WTC11 (cell line): Measurements from ENCODE around the gene FAM43A. TPM values are rescaled to one million over a fixed set of nuclear protein-coding genes. Genes with fewer than 3 reads are reported as not detected.

ENCODE experiments used
- ATAC-seq: fragments of 200-7000 bp; cut with Tn5 transposase; 2 replicates; pipeline ENCODE4 v1.10.0; 2021; ENCODE audit warnings: mild to moderate bottlenecking, moderate library complexity
- CTCF ChIA-PET: fragments of 300-600 bp; sonication (Branson Sonifier 250); formaldehyde crosslinking; loops from one replicate; lab custom pipeline; 2021; ENCODE audit warnings: antibody characterized with exemption; lab: Charles Lee
- POLR2A ChIA-PET: fragments of 350-600 bp; sonication (Branson Sonifier 250); formaldehyde crosslinking; loops from one replicate; lab custom pipeline; 2021; ENCODE audit warnings: antibody characterized with exemption; lab: Charles Lee
- DNase-seq: peaks from one replicate; pipeline ENCODE4 v3.0.0; 2021; ENCODE audit warnings: low spot score
- H3K27ac Mint-ChIP-seq: 2 replicates; pipeline ENCODE4 v1.8.0; 2021; ENCODE audit warnings: mixed read lengths
- H3K27me3 Mint-ChIP-seq: 2 replicates; pipeline ENCODE4 v1.8.0; 2021; ENCODE audit warnings: low read depth, mild to moderate bottlenecking, moderate library complexity, mixed read lengths
- H3K36me3 Mint-ChIP-seq: 2 replicates; pipeline ENCODE4 v1.8.0; 2021; ENCODE audit warnings: mixed read lengths
- H3K4me1 Mint-ChIP-seq: 2 replicates; pipeline ENCODE4 v1.8.0; 2022; ENCODE audit warnings: mixed read lengths
- H3K4me3 Mint-ChIP-seq: 2 replicates; pipeline ENCODE4 v1.8.0; 2021; ENCODE audit warnings: mild to moderate bottlenecking, moderate library complexity, mixed read lengths
- H3K9me3 Mint-ChIP-seq: 2 replicates; pipeline ENCODE4 v1.8.0; 2021; ENCODE audit warnings: mixed read lengths
- CBFB ChIP-seq: sonication (generic); formaldehyde crosslinking; IDR thresholded peaks from 2 replicates; pipeline ENCODE4 v1.8.1; 2022; ENCODE audit warnings: mild to moderate bottlenecking, low read depth, missing genetic modification reagents
- CREB1 ChIP-seq: sonication (generic); formaldehyde crosslinking; IDR thresholded peaks from 2 replicates; pipeline ENCODE4 v1.8.0; 2023; ENCODE audit warnings: mild to moderate bottlenecking, missing genetic modification reagents
- ELF4 ChIP-seq: sonication (generic); formaldehyde crosslinking; IDR thresholded peaks from 2 replicates; pipeline ENCODE4 v1.8.1; 2022; ENCODE audit warnings: low read depth, mild to moderate bottlenecking, moderate library complexity, missing genetic modification reagents
- GABPB1 ChIP-seq: sonication (generic); formaldehyde crosslinking; IDR thresholded peaks from 2 replicates; pipeline ENCODE4 v1.8.1; 2023; ENCODE audit warnings: mild to moderate bottlenecking, missing genetic modification reagents
- JAZF1 ChIP-seq: fragments of 250-450 bp; sonication (Bioruptor Pico); IDR thresholded peaks from 2 replicates; pipeline ENCODE4 v1.9.0; 2021; ENCODE audit warnings: moderate library complexity, mild to moderate bottlenecking, inconsistent platforms
- NFATC4 ChIP-seq: fragments of 250-450 bp; sonication (Bioruptor Pico); IDR thresholded peaks from 2 replicates; pipeline ENCODE4 v1.9.0; 2021; ENCODE audit warnings: mild to moderate bottlenecking
- NFYB ChIP-seq: sonication (generic); formaldehyde crosslinking; conservative IDR thresholded peaks from 2 replicates; pipeline ENCODE4 v1.8.0; 2022; ENCODE audit warnings: low read depth, missing genetic modification reagents
- NR3C1 ChIP-seq: sonication (generic); formaldehyde crosslinking; conservative IDR thresholded peaks from 2 replicates; pipeline ENCODE4 v1.8.1; 2023; ENCODE audit warnings: low read depth, mild to moderate bottlenecking, missing genetic modification reagents
- PRRX2 ChIP-seq: fragments of 250-450 bp; sonication (Bioruptor Pico); IDR thresholded peaks from 2 replicates; pipeline ENCODE4 v1.8.0; 2021; ENCODE audit warnings: mild to moderate bottlenecking
- RELA ChIP-seq: sonication (generic); formaldehyde crosslinking; IDR thresholded peaks from 2 replicates; pipeline ENCODE4 v1.8.1; 2022; ENCODE audit warnings: missing genetic modification reagents, mild to moderate bottlenecking, borderline replicate concordance
- ZNF121 ChIP-seq: sonication (generic); formaldehyde crosslinking; IDR thresholded peaks from 2 replicates; pipeline ENCODE4 v1.8.0; 2023; ENCODE audit warnings: missing genetic modification reagents
- ZNF138 ChIP-seq: sonication (generic); formaldehyde crosslinking; conservative IDR thresholded peaks from 2 replicates; pipeline ENCODE4 v1.8.1; 2022; ENCODE audit warnings: mild to moderate bottlenecking, moderate library complexity, missing genetic modification reagents
- ZNF423 ChIP-seq: fragments of 250-450 bp; sonication (Bioruptor Pico); IDR thresholded peaks from 2 replicates; pipeline ENCODE4 v2.1.2; 2022; ENCODE audit warnings: mild to moderate bottlenecking, moderate library complexity
- total RNA-seq: library from RNA; stranded (reverse); gene quantifications from 3 replicates; pipeline ENCODE4 v1.2.3, GENCODE V29; 2021
- TF ChIP-seq, protein P1 (sequence below): sonication (generic); formaldehyde crosslinking; IDR thresholded peaks from 2 replicates; pipeline ENCODE4 v1.8.0; 2022; ENCODE audit warnings: mild to moderate bottlenecking, missing genetic modification reagents
- TF ChIP-seq, protein P2 (sequence below): sonication (generic); formaldehyde crosslinking; IDR thresholded peaks from 2 replicates; pipeline ENCODE4 v1.8.1; 2023; ENCODE audit warnings: mild to moderate bottlenecking, missing genetic modification reagents, moderate library complexity
- TF ChIP-seq, protein P3 (sequence below): fragments of 250-450 bp; sonication (Bioruptor Pico); IDR thresholded peaks from 2 replicates; pipeline ENCODE4 v2.1.2; 2022; ENCODE audit warnings: mild to moderate bottlenecking, moderate library complexity
- TF ChIP-seq, protein P4 (sequence below): sonication (generic); formaldehyde crosslinking; IDR thresholded peaks from 2 replicates; pipeline ENCODE4 v1.8.0; 2023; ENCODE audit warnings: mild to moderate bottlenecking, missing genetic modification reagents
- TF ChIP-seq, protein P5 (sequence below): fragments of 250-450 bp; sonication (Bioruptor Pico); IDR thresholded peaks from 2 replicates; pipeline ENCODE4 v1.9.0; 2021; ENCODE audit warnings: mild to moderate bottlenecking
- TF ChIP-seq, protein P6 (sequence below): fragments of 250-450 bp; sonication (Bioruptor Pico); IDR thresholded peaks from 2 replicates; pipeline ENCODE4 v1.9.0; 2021; ENCODE audit warnings: mild to moderate bottlenecking, borderline replicate concordance

FAM43A gene
- total RNA-seq, 1 experiment from 2014 or later = 2.6 TPM

DNA sequence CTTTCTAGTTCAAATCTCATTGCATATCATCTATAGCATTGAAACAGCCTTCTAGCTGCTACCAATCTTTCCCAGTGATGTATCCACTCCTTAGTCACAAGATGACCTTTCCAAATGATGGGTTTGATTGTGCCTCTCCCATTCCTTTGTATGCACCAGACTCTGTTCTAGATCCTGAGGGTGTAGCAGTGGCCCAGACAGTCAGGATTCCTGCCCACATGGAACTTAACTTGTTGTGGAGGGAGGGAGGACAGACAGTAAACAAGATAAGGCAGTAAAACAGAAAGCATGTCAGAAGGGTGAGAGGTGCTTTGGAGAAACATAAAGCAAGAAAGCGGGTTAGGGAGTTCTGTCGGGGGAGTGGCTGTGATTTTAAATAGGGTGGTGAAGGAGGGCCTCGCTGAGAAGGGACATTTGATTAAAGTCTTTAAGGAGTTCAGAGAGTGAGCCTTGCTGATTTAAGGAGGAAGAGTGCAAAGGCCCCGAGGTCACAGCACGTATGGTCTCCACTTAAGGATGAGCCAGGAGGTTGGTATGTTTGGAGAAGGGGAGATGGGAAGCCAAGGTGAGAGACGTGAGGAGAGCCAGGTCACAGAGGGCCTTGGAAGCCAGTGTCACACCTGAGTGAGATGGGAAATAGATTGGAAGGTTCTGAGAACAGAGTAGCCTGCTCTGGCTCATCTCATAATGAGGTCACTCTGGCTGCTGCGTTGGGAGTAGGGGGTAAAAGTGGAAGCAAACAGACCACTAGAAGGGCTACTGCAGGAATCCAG is 38.3 kb downstream of the FAM43A start (continued):
- TF ChIP-seq, protein P1, sequence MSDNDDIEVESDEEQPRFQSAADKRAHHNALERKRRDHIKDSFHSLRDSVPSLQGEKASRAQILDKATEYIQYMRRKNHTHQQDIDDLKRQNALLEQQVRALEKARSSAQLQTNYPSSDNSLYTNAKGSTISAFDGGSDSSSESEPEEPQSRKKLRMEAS (CRISPR knock-in tag) = no peak
- no peak for TF ChIP-seq ZNF121 (CRISPR knock-in tag)
- TF ChIP-seq, protein P2, sequence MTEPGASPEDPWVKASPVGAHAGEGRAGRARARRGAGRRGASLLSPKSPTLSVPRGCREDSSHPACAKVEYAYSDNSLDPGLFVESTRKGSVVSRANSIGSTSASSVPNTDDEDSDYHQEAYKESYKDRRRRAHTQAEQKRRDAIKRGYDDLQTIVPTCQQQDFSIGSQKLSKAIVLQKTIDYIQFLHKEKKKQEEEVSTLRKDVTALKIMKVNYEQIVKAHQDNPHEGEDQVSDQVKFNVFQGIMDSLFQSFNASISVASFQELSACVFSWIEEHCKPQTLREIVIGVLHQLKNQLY (CRISPR knock-in tag) = no peak

DNA sequence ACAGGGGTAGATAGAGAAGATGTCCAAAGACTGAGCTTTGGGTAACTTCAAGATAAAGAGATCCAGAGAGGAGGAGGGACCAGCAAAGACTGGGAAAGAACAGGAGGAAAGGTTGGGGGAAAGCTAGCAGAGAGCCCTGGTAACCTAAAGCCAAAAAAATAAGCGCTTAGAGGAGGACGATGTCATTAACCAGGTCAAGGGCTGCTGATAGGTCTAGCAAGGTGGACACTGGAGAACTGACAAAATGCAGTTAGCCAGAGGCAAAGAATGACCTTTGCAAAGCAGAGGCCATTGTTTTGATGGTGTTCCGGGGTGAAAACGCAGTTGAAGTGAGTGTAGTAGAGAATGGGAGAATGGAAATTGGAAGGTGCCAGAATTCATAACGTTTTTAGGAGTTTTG is 39.7 kb downstream of the FAM43A start:
- Mint-ChIP-seq H3K27me3 (no peaks in the 10 kb centered on the region; the same call in 1 of the 2 replicates), H3K36me3 (no peaks in the 10 kb centered on the region), H3K4me3 (no peak overlapping the region), H3K27ac (no peak overlapping the region), H3K4me1 (peaks cover 16% of the 10 kb centered on the region), H3K9me3 (no peaks in the 10 kb centered on the region)
- CTCF ChIA-PET = no interaction called here
- no peak for ATAC-seq
- TF ChIP-seq NR3C1 (CRISPR knock-in tag) = no peak
- no peak for TF ChIP-seq JAZF1
- TF ChIP-seq NFATC4 (CRISPR knock-in tag) = no peak
- TF ChIP-seq NFYB = no peak
- TF ChIP-seq CBFB (CRISPR knock-in tag) = no peak
- TF ChIP-seq RELA (CRISPR knock-in tag) = no peak
- TF ChIP-seq, protein P3, sequence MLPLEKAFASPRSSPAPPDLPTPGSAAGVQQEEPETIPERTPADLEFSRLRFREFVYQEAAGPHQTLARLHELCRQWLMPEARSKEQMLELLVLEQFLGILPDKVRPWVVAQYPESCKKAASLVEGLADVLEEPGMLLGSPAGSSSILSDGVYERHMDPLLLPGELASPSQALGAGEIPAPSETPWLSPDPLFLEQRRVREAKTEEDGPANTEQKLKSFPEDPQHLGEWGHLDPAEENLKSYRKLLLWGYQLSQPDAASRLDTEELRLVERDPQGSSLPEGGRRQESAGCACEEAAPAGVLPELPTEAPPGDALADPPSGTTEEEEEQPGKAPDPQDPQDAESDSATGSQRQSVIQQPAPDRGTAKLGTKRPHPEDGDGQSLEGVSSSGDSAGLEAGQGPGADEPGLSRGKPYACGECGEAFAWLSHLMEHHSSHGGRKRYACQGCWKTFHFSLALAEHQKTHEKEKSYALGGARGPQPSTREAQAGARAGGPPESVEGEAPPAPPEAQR (CRISPR knock-in tag) = no peak
- DNase-seq = no peak
- POLR2A ChIA-PET = no interaction called here

DNA sequence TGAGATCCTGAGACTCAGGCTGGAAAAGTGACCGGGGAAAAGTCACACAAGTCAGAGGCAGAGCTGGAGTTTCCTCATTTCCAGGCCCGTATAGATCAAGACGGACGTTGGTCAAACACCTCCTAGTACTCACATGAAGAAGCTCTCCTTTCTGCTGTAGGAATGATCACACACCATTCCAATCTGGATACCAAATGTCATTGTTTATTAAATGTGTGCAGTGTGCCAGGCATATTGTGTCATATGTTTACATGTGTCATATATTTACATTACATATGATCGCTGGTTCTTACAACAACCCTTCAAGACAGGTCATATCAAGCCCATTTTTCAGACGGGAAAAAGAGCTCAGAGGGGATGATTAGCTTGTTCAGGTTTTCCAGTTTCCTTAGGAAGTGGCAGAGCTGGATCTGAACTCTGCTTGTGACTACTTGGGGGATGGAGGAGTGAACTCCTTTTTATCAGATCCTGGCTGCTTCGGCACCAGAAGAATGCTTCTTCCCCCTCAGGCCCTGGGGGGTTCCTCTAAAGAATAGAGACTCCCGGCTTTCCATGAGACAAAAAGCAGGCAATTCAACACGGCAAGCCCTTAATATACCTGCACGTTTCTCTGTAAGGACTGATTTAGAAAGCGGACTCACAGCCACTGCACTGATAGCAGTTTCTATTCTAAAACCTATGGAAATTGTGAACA is 41.9 kb downstream of the FAM43A start:
- Mint-ChIP-seq H3K36me3 (no peaks in the 10 kb centered on the region), H3K27ac (no peak overlapping the region), H3K4me1 (peaks cover 18% of the 10 kb centered on the region), H3K4me3 (no peak overlapping the region), H3K9me3 (no peaks in the 10 kb centered on the region), H3K27me3 (no peaks in the 10 kb centered on the region; the same call in 1 of the 2 replicates)
- CTCF ChIA-PET = interaction anchor here (0.7 to 0.8 kb wide), 2 partner anchors 40 to 45 kb away, joined by 3 read pairs; no protein-coding TSS in a partner anchor
- ATAC-seq (no peak), DNase-seq (no peak)
- POLR2A ChIA-PET = no interaction called here
- TF ChIP-seq CREB1 = no peak
- TF ChIP-seq, protein P3 (CRISPR knock-in tag) = no peak
- TF ChIP-seq GABPB1 (CRISPR knock-in tag) = no peak
- no peak for TF ChIP-seq NFYB
- TF ChIP-seq, protein P4, sequence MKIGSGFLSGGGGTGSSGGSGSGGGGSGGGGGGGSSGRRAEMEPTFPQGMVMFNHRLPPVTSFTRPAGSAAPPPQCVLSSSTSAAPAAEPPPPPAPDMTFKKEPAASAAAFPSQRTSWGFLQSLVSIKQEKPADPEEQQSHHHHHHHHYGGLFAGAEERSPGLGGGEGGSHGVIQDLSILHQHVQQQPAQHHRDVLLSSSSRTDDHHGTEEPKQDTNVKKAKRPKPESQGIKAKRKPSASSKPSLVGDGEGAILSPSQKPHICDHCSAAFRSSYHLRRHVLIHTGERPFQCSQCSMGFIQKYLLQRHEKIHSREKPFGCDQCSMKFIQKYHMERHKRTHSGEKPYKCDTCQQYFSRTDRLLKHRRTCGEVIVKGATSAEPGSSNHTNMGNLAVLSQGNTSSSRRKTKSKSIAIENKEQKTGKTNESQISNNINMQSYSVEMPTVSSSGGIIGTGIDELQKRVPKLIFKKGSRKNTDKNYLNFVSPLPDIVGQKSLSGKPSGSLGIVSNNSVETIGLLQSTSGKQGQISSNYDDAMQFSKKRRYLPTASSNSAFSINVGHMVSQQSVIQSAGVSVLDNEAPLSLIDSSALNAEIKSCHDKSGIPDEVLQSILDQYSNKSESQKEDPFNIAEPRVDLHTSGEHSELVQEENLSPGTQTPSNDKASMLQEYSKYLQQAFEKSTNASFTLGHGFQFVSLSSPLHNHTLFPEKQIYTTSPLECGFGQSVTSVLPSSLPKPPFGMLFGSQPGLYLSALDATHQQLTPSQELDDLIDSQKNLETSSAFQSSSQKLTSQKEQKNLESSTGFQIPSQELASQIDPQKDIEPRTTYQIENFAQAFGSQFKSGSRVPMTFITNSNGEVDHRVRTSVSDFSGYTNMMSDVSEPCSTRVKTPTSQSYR (CRISPR knock-in tag) = no peak
- TF ChIP-seq ZNF423 (CRISPR knock-in tag) = no peak
- no peak for TF ChIP-seq ZNF138 (CRISPR knock-in tag)
- TF ChIP-seq, protein P5, sequence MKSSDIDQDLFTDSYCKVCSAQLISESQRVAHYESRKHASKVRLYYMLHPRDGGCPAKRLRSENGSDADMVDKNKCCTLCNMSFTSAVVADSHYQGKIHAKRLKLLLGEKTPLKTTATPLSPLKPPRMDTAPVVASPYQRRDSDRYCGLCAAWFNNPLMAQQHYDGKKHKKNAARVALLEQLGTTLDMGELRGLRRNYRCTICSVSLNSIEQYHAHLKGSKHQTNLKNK (CRISPR knock-in tag) = no peak
- TF ChIP-seq, protein P6, sequence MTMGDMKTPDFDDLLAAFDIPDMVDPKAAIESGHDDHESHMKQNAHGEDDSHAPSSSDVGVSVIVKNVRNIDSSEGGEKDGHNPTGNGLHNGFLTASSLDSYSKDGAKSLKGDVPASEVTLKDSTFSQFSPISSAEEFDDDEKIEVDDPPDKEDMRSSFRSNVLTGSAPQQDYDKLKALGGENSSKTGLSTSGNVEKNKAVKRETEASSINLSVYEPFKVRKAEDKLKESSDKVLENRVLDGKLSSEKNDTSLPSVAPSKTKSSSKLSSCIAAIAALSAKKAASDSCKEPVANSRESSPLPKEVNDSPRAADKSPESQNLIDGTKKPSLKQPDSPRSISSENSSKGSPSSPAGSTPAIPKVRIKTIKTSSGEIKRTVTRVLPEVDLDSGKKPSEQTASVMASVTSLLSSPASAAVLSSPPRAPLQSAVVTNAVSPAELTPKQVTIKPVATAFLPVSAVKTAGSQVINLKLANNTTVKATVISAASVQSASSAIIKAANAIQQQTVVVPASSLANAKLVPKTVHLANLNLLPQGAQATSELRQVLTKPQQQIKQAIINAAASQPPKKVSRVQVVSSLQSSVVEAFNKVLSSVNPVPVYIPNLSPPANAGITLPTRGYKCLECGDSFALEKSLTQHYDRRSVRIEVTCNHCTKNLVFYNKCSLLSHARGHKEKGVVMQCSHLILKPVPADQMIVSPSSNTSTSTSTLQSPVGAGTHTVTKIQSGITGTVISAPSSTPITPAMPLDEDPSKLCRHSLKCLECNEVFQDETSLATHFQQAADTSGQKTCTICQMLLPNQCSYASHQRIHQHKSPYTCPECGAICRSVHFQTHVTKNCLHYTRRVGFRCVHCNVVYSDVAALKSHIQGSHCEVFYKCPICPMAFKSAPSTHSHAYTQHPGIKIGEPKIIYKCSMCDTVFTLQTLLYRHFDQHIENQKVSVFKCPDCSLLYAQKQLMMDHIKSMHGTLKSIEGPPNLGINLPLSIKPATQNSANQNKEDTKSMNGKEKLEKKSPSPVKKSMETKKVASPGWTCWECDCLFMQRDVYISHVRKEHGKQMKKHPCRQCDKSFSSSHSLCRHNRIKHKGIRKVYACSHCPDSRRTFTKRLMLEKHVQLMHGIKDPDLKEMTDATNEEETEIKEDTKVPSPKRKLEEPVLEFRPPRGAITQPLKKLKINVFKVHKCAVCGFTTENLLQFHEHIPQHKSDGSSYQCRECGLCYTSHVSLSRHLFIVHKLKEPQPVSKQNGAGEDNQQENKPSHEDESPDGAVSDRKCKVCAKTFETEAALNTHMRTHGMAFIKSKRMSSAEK (CRISPR knock-in tag) = no peak
- no peak for TF ChIP-seq ELF4 (CRISPR knock-in tag)
- TF ChIP-seq NR3C1 (CRISPR knock-in tag) = no peak
- no peak for TF ChIP-seq PRRX2 (CRISPR knock-in tag)
